K562 (cell line): Measurements from ENCODE around the gene TMC6. TPM values are rescaled to one million over a fixed set of nuclear protein-coding genes. Genes with fewer than 3 reads are reported as not detected.

ENCODE experiments used
- BCOR ChIP-seq: fragments of 450-650 bp; IDR thresholded peaks from 2 replicates; pipeline ENCODE4 v1.6.1; 2016
- CHD4 ChIP-seq: fragments of 200-600 bp; sonication (generic); IDR thresholded peaks from 3 replicates; pipeline ENCODE4 v1.6.1; 2012; ENCODE audit warnings: low read depth, mild to moderate bottlenecking, mixed read lengths, low read length, inconsistent platforms; ENCODE audit not compliant: insufficient read depth, insufficient replicate concordance, poor library complexity, severe bottlenecking
- CXXC5 ChIP-seq: fragments of 250-450 bp; sonication (Bioruptor Pico); IDR thresholded peaks from 2 replicates; pipeline ENCODE4 v1.8.0; 2022; ENCODE audit warnings: inconsistent platforms, mild to moderate bottlenecking, moderate library complexity
- EGR1 ChIP-seq: fragments of 450-650 bp; conservative IDR thresholded peaks from 2 replicates; pipeline ENCODE4 v1.6.1; 2017; ENCODE audit warnings: mild to moderate bottlenecking
- HDGF ChIP-seq: fragments of 450-650 bp; IDR thresholded peaks from 2 replicates; pipeline ENCODE4 v1.6.1; 2016
- MAZ ChIP-seq, 2 experiments: fragments of 450-650 bp in 1 of 2; sonication (generic) in 1 of 2; formaldehyde crosslinking; IDR thresholded peaks in 1 of 2; conservative IDR thresholded peaks in 1 of 2; 2 replicates each; pipeline versions ENCODE4 v1.4.0 to v1.5.0; 2020; ENCODE audit warnings: mild to moderate bottlenecking in 1 of 2, missing genetic modification reagents in 1 of 2
- MYC ChIP-seq, 2 experiments: fragments of 250-450 bp in 1 of 2; sonication (Bioruptor Pico) in 1 of 2; IDR thresholded peaks; 2 replicates each; pipeline versions ENCODE4 v1.5.1 to v1.6.1; 2012 to 2021; ENCODE audit warnings: low read depth in 2 of 2, borderline replicate concordance in 1 of 2, improper control_type of control experiment in 1 of 2, low read length in 1 of 2, mild to moderate bottlenecking in 1 of 2, moderate library complexity in 1 of 2
- NEUROD1 ChIP-seq: fragments of 150-350 bp; IDR thresholded peaks from 2 replicates; pipeline ENCODE4 v1.6.1; 2014; ENCODE audit warnings: borderline replicate concordance, low read length, low read depth; ENCODE audit not compliant: partially characterized antibody
- PHF20 ChIP-seq: fragments of 450-650 bp; IDR thresholded peaks from 2 replicates; pipeline ENCODE4 v1.6.1; 2018; ENCODE audit not compliant: partially characterized antibody
- TFAP4 ChIP-seq: sonication (generic); formaldehyde crosslinking; IDR thresholded peaks from 2 replicates; pipeline ENCODE4 v1.8.0; 2022; ENCODE audit warnings: missing genetic modification reagents, mild to moderate bottlenecking, moderate library complexity, borderline replicate concordance
- polyA plus RNA-seq, 8 experiments: library from polyadenylated mRNA; depleted of rRNA in 4 of 8; stranded (reverse) in 5 of 8; unstranded in 3 of 8; fragments of >200 nt; fragmentation: Nextera tagmentation in 2 of 8; fragmentation: Illumina TruSeq in 1 of 8; extraction: Ambion mirVana in 2 of 8; extraction: Trizol in 1 of 8; gene quantifications; 2 replicates each; pipeline versions ENCODE4 v1.2.1 to v1.2.3, GENCODE V29; 2011 to 2014; ENCODE audit warnings: inconsistent platforms in 1 of 8, missing spikeins in 1 of 8
- total RNA-seq, 7 experiments: library from RNA; depleted of rRNA in 6 of 7; stranded (reverse); fragments of >200 nt in 6 of 7; fragmentation: Illumina TruSeq in 2 of 7; extraction: Trizol in 2 of 7; gene quantifications; 2 replicates each; pipeline versions ENCODE4 v1.2.1 to v1.2.3, GENCODE V29; 2011 to 2021; ENCODE audit warnings: low replicate concordance in 1 of 7
- TF ChIP-seq, protein P1 (sequence below), 3 experiments: IDR thresholded peaks in 2 of 3; conservative IDR thresholded peaks in 1 of 3; 2 replicates each; pipeline ENCODE4 v1.5.1; 2011 to 2012; ENCODE audit warnings: low read length in 3 of 3, mild to moderate bottlenecking in 3 of 3, control low read depth in 2 of 3, improper control_type of control experiment in 1 of 3, inconsistent platforms in 1 of 3, low read depth in 1 of 3, mixed read lengths in 1 of 3, moderate library complexity in 1 of 3; ENCODE audit not compliant: insufficient read depth in 2 of 3
- TF ChIP-seq, protein P2 (sequence below): fragments of 250-450 bp; sonication (Bioruptor Pico); IDR thresholded peaks from 2 replicates; pipeline ENCODE4 v1.4.0; 2020

Gene TMC6
- total and polyA plus RNA-seq, 9 of the 15 experiments (the other 6 are each of a cell fraction or from before 2014, with no cell fraction given), result 4.1 to 351 (median 66.9) TPM

- TF ChIP-seq, protein P1, sequence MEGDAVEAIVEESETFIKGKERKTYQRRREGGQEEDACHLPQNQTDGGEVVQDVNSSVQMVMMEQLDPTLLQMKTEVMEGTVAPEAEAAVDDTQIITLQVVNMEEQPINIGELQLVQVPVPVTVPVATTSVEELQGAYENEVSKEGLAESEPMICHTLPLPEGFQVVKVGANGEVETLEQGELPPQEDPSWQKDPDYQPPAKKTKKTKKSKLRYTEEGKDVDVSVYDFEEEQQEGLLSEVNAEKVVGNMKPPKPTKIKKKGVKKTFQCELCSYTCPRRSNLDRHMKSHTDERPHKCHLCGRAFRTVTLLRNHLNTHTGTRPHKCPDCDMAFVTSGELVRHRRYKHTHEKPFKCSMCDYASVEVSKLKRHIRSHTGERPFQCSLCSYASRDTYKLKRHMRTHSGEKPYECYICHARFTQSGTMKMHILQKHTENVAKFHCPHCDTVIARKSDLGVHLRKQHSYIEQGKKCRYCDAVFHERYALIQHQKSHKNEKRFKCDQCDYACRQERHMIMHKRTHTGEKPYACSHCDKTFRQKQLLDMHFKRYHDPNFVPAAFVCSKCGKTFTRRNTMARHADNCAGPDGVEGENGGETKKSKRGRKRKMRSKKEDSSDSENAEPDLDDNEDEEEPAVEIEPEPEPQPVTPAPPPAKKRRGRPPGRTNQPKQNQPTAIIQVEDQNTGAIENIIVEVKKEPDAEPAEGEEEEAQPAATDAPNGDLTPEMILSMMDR (IDR thresholded peaks at IDR 0.05 in 2 of 3, conservative IDR thresholded peaks at IDR 0.05 in 1 of 3; ENCODE audit: insufficient read depth in 2 of 3, low read depth in 1 of 3, low read length in 3 of 3), result peak; percentile 80 to 84 (median 81)
- TF ChIP-seq TFAP4 (CRISPR knock-in tag) (peak; percentile 69; the same call in 1 of the 2 replicates), HDGF (peak; percentile 84), NEUROD1 (no peak), CHD4 (peak; percentile 61), PHF20 (peak; percentile 47), CXXC5 (CRISPR knock-in tag) (peak; percentile 45), MYC (IDR thresholded peaks at IDR 0.05; ENCODE audit: low read depth, low read length) (0 out of 2 replicates have a peak, but pooled peaks have one; percentile 36), MYC (CRISPR knock-in tag; IDR thresholded peaks at IDR 0.05; ENCODE audit: borderline replicate concordance, low read depth) (no peak), BCOR (peak; percentile 97), EGR1 (peak; percentile 93), MAZ (CRISPR knock-in tag; conservative IDR thresholded peaks at IDR 0.05 in 1 of 2, IDR thresholded peaks at IDR 0.05 in 1 of 2) (peak in 1 of 2 experiments; percentile 47; a peak in 1 of 4 replicates)
- TF ChIP-seq, protein P2, sequence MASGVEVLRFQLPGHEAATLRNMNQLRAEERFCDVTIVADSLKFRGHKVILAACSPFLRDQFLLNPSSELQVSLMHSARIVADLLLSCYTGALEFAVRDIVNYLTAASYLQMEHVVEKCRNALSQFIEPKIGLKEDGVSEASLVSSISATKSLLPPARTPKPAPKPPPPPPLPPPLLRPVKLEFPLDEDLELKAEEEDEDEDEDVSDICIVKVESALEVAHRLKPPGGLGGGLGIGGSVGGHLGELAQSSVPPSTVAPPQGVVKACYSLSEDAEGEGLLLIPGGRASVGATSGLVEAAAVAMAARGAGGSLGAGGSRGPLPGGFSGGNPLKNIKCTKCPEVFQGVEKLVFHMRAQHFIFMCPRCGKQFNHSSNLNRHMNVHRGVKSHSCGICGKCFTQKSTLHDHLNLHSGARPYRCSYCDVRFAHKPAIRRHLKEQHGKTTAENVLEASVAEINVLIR (CRISPR knock-in tag), result no peak
- TF ChIP-seq, all 486 proteins: peak for 59
Measured at GRCh38 chr17:78133971-78134898, 5.7 kb upstream of the TMC6 start (continued).
